HG02623 (cell line): Measurements from ENCODE around the gene ERFE.

ENCODE experiments used
- ATAC-seq: cut with Tn5 transposase; IDR thresholded peaks from one replicate; pipeline ENCODE4 v1.9.1; 2021; ENCODE audit warnings: moderate library complexity; ENCODE audit not compliant: unreplicated experiment

The ERFE gene

DNA sequence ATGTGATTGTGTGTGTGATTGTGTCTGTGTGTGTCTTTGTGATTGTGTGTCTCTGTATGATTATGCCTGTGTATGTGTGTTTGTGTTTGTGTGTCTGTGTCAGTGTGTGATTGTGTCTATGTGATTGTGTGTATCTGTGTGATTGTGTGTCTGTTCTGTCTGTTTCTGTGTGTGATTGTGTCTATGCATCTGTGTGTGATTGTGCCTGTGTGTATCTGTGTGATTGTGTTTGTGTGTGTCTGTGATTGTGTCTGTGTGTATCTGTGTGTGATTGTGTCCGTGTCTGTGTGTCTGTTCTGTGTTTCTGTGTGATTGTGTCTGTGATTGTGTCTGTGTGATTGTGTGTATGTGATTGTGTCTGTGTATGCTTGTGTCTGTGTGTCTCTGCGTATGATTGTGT, 32.4 kb upstream of the ERFE start:
- ATAC-seq: no peak

DNA sequence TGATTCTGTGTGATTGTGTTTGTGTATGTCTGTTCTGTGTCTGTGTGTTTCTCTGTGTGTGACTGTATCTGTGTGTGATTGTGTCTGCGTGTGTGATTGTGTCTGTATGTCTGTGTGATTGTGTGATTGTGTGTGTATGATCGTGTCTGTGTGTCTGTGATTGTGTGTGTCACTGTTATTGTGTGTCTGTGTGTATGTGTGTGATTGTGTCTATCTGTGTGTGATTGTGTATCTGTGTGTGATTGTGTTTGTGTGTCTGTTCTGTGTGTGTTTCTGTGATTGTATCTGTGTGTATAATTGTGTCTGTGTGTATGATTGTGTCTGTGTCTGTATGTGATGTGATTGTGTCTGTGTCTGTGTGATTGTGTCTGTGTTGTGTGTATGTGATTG, 32.0 kb upstream of the ERFE start:
- no peak for ATAC-seq

DNA sequence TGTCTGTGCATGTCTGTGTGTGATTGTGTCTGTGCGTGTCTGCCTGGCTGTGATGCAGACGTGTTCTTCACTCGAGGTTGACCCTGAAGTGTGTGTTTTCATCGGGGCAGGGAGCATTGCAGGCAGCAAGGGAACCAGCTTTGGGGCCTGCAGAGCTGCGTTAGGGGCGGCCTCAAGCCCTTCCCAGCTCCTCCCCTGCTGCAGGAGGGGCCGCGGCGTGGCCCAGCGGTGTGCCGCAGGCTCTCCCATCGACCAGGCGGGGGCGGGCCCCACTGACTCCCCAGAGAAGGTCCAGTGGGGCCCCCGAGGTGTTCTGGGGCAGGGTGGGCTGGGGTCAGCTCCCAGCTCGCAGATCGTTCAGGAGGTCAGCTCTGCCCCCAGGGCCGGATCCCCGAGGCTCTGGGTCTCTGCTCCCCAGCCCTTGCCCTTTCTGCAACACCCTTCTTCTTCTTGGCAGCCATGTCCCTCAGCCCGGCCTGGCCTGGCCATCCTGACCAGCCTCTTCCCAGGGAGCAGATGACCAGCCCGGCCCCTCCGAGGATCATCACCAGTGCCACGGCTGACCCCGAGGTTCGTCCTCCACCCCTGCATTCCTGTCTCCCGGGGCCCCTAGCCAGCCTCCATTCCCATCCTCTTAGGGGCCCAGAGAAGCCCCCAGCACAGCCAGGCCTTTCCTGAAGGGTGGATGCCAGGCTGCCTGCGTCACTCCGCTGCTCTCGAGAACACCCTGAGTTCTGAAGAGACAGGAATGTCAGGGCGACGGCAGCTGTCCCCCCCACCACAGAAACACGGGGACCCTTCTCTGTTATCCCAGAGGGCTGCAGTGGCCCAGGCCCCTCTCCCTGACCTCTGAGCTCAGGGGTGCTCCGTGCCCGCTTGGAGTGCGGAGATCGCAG, 31.4 kb upstream of the ERFE start:
- no peak for ATAC-seq

DNA sequence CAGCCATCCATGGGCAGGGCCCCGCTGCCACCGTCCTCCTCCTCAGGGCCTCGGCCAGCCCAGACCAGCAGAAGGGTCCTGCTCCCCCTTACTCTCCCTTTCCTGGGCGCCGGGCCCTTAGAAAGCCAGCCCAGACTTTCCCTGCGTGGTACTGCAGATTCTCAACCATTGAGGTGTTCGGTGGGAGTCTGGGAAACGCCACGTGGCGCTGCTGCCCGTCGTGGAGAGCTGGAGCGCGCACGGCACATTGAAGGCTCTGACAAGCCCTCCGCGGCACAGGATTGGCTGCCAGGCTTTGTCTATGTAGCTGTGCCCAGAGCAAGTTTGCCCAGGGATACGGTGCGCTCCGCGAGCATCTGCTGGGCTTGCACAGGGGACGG, 30.7 kb upstream of the ERFE start:
- no peak for ATAC-seq

DNA sequence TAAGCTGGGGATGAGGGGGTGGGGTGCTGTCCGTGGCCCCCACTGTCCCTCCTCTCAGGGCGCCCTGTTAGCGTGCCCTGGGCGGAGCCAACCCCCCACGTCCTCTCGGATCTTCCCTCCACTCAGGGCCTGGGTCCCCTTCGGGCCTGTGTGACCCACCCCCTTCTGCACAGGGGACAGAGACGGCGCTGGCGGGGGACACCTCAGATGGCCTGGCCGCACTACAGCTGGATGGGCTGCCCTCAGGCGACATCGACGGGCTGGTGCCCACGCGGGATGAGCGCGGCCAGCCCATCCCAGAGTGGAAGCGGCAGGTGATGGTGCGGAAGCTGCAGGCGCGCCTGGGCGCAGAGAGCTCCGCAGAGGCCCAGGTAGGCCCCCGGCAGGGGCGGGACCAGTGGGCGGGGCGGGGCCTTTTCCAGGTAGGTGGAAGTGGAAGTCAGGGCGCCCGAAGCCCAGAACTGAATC, 30.2 kb upstream of the ERFE start:
- ATAC-seq: no peak

DNA sequence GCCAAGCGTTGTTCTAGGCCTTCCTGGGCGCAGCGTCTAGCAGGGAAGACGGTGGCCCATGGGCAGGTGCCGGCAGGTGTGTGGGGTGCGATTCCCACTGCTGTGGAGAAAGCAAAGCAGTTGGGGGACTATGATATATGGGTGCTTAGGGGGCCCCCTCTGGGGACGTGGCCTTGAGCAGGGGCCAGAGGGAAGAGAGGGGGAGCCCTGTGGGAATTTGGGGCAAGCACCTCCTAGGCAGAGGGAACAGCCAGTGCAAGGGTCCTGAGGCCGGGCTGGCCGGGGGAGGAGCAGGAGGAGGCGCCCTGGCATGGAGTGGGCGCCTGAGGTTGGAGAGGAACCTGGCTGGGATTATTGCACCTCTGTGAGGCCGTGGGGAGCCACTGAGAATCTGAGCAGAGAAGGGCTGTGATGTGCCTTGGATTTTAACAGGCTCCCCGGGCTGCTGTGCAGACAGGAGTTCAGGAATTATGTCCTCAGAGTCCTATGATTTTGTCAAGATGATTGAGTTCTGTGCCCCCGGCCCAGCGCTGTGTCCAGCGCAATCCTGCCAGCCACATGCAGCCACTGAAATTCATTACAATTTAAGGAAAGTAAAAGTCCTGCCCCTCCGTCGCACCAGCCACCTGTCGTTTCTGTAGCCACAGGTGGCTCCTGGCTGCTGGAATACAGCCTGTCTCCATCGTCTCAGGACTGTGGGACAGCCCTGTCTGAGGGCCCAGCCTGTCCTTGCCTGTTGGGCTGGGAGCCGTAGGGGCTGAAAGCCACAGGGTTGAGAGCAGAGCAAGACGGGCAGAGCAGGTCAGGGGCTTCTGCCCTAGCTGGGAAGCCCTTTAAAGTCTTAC, 29.4 kb upstream of the ERFE start:
- no peak for ATAC-seq

DNA sequence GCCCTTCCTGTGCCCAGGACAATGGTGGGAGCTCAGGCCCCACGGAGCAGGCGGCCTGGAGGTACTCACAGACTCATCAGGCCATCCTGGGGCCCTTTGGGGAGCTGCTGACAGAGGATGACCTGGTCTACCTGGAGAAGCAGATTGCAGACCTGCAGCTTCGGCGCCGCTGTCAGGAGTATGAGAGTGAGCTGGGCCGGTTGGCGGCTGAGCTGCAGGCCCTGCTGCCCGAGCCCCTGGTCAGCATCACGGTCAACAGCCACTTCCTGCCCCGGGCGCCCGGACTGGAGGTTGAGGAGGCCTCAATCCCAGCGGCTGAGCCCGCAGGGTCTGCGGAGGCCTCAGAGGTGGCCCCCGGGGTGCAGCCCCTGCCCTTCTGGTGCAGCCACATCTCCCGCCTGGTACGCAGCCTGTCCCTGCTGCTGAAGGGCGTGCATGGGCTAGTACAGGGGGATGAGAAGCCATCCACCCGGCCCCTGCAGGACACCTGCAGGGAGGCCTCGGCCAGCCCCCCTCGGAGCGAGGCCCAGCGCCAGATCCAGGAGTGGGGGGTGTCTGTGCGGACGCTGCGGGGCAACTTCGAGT, 28.6 kb upstream of the ERFE start:
- no peak for ATAC-seq

DNA sequence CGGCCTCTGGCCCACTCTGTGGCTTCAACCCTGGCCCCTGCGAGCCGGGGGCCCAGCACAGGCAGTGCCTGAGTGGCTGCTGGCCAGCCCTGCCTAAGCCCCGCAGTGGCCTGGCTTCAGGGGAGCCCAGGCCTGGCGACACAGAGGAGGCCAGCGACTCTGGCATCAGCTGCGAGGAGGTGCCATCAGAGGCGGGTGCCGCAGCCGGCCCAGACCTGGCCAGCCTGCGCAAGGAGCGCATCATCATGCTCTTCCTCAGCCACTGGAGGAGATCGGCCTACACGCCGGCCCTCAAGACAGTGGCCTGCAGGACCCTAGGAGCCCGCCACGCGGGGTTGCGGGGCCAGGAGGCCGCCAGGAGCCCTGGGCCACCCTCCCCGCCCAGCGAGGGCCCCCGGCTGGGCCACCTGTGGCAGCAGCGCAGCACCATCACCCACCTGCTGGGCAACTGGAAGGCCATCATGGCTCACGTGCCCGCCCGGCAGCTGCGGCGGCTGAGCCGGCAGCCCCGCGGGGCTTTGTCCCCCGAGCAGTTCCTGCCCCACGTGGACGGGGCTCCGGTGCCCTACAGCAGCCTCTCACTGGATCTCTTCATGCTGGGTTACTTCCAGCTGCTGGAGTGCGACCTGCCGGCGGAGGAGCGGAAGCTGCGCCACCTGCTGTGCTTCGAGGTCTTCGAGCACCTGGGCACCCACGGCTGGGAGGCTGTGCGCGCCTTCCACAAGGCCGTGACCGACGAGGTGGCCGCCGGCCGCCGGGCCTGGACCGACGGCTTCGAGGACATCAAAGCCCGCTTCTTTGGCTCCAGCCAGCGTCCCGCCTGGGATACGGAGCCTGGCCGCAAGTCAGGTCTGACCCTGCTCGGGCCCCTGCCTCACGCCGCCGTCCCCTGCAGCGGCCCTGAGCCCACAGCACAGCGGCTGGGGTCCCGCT, 27.8 kb upstream of the ERFE start:
- ATAC-seq: no peak

DNA sequence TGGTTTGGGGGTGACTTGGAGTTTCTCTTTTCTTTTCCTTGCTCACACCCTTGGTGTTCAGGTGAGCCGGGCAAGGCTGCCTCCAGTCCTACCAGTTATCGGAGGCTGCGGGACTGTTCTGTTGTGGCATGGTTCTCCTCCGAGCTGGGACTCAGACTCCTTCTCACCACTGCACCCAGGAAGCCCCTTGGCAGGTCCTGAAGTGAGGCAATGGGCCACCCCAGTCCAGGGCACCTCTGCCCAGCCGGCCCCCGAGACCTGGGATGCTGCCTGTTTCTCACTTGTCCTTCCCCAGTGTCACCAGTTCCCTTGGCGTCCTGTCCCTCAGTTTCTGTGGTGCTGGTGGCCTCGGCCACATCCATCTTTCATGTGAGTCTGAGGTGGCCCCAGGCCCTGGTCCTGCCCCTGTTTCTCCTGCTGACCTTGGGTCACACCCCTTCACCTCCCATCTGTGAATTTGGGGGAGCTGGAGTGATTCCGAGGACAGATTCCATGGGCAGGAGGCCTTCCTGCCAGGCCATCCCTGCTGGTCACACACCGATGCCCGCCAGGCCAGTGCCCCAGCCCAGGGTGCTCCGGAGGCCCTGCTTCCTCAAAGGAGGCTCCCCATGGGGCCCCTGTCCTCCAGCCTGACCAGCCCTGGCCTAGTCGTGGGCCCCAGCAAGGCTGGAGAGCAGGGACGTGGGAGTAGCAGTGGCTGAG, 26.9 kb upstream of the ERFE start:
- no peak for ATAC-seq

DNA sequence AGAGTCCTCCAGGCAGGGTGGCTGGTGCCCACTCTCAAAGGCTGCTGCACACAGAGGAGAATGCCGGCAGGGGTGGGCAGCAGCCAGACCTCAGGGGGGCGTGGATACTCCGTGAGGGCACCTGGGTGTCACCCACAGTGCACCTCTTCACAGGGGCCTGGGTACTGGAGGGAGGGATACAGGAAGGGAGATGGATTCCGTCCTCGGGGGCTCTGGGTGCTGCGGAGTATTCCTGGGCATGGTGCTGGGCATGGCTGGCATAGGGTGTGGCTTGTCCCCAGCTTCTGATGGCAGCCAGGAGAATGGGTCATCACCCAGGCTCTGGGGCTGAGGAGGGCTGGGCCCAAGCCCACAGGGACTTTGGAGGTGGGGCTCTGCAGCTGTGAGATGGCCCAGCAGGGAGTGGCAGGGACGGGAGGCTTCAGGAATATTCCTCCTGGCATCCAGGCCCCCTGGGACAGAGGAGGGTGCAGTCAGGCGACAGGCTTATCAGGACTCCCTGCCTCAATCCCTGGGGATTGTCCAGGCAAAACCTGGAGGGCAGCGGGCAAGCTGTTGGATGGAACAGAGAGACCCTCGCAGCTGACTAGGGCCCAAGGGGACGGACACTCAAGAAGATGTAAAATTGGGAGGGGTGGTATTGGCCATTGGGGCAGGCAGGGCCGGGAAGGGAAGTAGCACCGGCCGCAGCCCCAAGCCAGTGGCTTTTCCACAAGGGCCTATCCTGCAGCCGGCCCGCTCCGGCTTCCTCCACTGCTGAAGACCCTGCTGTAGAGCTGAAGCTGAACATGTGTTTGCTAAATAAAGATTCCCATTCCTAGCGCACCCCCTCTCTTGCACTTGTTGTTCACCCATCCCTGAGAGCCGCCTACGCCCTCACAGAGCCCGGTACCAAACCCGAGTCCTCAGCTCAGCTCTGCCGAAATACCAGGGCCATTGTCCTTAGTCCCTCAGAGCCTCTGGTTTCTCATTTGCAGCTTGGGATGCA, 26.0 kb upstream of the ERFE start:
- no peak for ATAC-seq

DNA sequence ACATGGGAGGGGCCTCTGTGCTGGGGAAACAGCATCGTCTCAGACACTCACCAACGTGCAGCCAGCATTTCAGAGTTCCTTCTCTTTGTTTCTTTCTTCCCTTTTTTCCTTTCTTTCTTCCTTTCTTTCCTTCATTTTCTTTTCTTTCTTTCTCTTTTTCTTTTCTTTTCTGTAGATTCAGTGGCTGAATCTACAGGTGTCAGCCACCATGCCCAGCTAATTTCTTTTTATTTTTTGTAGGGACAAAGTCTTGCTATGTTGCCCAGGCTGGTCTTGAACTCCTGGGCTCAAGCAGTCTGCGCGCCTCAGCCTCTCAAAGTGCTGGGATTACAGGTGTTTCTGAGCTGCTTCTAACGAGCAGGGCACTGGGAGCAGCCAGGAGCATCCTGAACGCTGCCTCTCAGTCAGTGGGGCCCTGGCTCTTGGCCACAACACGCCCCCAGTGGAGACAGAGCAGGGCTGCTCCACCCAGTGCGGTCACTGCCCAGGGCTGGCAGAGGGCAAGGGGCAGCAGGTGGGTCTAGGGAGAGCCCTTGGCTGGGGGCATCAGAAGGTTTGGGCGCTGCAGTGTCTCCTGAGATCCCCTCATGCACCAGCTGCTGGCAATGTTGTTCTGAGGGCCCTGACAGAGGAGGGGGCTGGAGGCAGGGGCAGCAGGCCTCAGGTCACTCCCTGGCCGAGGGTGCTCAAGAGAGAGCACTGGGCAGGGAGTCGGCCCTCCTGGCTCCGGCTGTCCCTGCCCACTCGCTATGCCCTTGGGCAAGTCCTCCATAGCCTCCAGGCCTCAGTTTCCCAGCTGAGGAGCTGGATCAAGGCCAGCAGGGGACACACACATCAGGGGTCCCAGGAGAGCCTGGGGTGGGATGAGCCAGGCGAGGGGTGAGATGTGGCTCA, 25.0 kb upstream of the ERFE start:
- ATAC-seq: no peak

DNA sequence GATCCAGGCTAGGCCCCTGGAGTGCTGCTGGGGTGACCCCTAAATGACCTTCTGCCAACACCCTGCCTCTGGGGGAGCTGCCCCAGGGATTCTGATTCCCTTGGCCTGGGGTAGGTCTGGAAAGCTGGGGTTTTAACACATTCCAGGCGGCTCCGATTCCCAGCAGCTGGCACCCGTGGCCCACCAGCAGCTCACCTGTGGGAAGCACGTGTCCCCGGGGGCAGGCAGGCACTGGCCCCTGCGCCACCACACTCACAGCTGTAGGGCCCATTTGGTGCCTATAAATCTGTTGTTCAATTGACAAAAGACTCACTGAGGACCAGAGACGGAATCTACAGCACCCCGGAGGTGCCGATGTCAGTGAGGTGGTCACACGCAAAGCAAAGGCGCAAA, 24.4 kb upstream of the ERFE start:
- no peak for ATAC-seq

DNA sequence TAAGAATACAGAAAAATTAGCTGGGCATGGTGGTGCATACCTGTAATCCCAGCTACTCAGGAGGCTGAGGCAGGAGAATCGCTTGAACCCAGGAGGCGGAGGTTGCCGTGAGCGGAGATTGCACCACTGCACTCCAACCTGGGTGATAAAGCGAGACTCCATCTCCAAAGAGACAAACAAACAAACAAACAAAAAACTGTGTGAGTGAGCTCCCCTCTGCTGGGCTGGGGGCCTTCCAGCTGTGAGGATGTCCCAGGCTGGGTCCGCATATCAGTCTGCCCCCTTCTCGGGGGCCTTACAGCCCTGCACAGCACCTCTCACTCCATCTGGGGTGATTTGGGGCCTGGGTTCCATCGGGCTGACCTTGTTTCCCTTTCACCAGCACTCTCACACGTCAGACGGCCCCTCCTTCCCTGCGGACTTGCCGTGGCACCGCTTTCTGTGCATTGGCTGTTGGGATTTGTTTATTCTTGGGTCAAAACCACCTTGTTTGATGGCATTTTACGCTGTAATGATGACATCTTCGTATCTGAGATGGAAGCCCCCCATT, 23.1 kb upstream of the ERFE start:
- no peak for ATAC-seq

DNA sequence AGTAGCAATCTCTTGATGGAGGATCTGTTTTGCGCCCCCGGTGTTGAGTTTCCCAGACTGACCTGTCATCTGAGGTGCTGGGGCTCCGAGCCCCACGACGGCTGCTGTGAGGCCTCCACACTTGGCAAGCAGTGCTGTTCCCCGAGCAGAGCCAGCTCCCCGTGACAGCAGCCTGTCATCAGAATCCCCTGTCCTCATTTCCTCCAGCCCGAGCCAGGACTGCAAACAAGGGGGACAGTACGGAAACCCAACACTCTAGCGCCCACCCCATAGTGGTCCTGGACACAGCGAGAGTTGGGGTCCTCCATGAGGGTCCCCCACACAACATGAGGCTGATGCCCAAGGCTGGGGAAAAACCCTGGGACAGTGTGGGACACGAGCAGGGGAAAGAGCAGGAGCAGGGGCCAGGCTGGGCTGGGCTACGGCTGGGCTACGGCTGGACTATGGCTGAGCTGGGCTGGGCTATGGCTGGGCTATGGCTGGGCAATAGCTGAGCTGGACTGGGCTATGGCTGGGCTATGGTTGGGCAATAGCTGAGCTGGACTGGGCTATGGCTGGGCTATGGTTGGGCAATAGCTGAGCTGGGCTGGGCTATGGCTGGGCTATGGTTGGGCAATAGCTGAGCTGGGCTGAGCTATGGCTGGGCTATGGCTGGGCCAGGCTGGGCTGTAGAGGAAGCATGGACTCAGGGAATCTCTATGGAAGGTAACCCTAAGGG, 21.8 kb upstream of the ERFE start:
- no peak for ATAC-seq

DNA sequence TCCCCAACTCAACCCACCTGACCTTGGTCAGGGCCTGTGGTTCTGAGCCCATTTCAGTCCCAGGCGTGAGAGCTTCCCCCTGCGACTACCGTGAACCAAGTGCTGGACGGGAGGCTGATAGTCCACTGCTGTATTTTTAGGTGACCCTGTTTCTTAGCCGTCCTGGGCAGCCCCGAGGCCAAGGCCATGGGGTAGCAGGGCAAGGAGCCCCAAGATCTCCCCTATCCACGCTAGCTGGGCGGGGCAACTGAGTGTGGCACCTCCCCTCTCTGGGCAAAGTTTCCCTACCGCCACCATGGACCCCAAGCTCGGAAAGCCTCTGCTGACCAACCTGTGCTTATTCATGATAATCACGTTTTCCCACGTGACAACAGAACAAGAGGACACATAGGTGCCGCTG, 20.9 kb upstream of the ERFE start:
- ATAC-seq: no peak

DNA sequence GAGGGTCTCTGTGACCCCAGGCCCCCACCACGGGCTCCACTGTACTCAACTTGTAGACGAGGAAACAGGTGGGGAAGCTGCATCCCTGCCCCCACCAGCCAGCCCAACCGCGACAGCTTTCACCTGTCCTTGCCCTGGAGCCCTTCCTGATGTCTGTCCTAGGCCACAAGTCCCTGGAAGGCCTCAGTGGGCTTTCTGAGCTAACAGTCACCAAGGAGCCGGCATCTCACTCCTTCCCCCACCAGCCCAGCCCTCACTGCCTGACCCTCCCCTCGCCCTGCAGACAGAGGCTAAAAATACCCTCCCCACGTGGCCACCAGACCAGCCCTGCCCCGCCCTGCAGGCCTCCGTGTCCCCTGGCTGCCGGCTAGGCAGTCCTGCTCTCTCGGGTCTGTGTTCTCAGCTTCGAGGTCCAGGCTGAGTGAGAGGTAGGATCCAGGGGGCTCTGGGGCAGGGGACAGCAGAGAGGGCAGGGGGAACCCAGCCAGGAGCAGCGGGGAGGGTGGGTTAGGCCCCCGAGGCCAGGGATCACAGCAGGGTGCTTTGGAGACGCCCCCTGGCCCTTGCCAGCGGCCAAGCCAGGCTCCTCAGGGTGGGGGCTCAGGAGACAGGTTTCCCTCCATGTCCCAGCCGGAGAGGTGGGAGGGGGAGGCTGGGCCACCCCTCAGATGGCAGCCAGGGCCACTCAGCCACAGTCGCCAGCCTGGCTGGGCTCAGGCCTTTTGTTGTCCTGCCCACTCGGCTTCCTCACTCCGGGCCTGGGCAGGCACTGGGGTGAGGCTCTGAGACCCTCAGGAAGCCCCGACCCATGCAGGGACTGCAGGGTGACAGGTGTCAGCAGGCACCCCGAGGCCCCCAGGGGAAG, 20.2 kb upstream of the ERFE start, which contains the start of gene KLHL30:
TSS of gene KLHL30 (plus strand) at position 338 of the 865 bp plus-strand sequence. CDS start 2,087 bp downstream, outside the sequence.
- no peak for ATAC-seq
